Measurements from ENCODE around the gene VSIG10. TPM values are rescaled to one million over a fixed set of nuclear protein-coding genes. Genes with fewer than 3 reads are reported as not detected.
A peak's percentile ranks its signal among the peaks of the same experiment; 100 is the strongest.

Gene VSIG10
- total and polyA plus RNA-seq, 2 of the 13 experiments (the other 11 are each of a cell fraction or from before 2014, with no cell fraction given): 25.6 to 42.5 TPM

DNA sequence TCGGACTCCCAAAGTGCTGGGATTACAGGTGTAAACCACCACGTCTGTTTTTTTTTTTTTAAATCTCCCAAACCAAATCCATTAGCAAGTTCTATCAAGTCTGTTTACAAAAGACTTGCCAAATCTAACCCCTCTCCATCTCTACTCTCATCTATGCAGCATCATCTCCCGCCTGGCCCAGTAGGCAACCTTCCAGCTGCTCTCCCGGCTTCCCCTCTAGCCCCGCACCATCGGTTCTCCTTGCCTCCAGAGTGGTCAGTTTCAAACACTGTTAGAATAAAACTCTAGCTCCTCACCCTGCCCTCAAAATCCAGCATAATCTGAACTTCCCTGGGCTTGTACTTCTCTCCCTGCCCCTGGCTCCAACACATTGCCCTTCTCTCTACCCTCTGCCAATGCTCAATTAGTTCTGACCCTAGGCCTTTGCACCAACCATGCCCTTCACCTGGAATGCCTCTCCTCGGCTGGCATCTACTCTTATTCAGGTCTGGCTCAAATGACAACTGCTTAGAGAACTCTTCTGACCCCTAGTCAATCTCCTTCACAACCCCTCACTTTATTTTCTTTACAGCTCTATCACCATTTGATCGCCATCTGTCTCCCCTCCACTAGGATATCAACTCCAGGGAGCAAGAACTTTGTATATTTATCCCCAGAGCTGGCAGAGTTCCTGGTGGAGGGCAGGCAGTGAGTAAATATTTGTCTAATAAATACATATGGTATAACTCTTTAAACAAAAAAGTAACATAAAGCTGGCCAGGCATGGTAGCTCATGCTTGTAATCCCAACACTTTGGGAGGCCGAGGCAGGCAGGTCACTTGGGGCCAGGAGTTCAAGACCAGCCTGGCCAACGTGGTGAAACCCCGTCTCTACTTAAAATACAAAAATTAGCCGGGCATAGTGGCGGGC is 47.7 kb downstream of the VSIG10 start (continued):
- TF ChIP-seq, protein P1, sequence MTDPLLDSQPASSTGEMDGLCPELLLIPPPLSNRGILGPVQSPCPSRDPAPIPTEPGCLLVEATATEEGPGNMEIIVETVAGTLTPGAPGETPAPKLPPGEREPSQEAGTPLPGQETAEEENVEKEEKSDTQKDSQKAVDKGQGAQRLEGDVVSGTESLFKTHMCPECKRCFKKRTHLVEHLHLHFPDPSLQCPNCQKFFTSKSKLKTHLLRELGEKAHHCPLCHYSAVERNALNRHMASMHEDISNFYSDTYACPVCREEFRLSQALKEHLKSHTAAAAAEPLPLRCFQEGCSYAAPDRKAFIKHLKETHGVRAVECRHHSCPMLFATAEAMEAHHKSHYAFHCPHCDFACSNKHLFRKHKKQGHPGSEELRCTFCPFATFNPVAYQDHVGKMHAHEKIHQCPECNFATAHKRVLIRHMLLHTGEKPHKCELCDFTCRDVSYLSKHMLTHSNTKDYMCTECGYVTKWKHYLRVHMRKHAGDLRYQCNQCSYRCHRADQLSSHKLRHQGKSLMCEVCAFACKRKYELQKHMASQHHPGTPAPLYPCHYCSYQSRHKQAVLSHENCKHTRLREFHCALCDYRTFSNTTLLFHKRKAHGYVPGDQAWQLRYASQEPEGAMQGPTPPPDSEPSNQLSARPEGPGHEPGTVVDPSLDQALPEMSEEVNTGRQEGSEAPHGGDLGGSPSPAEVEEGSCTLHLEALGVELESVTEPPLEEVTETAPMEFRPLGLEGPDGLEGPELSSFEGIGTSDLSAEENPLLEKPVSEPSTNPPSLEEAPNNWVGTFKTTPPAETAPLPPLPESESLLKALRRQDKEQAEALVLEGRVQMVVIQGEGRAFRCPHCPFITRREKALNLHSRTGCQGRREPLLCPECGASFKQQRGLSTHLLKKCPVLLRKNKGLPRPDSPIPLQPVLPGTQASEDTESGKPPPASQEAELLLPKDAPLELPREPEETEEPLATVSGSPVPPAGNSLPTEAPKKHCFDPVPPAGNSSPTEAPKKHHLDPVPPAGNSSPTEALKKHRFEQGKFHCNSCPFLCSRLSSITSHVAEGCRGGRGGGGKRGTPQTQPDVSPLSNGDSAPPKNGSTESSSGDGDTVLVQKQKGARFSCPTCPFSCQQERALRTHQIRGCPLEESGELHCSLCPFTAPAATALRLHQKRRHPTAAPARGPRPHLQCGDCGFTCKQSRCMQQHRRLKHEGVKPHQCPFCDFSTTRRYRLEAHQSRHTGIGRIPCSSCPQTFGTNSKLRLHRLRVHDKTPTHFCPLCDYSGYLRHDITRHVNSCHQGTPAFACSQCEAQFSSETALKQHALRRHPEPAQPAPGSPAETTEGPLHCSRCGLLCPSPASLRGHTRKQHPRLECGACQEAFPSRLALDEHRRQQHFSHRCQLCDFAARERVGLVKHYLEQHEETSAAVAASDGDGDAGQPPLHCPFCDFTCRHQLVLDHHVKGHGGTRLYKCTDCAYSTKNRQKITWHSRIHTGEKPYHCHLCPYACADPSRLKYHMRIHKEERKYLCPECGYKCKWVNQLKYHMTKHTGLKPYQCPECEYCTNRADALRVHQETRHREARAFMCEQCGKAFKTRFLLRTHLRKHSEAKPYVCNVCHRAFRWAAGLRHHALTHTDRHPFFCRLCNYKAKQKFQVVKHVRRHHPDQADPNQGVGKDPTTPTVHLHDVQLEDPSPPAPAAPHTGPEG (CRISPR knock-in tag; IDR thresholded peaks at IDR 0.05): 0 out of 2 replicates have a peak, but pooled peaks have one; percentile 30
- TF ChIP-seq AHR (CRISPR knock-in tag; IDR thresholded peaks at IDR 0.05) (no peak), ESRRA (CRISPR knock-in tag; IDR thresholded peaks at IDR 0.05; ENCODE audit: low read depth) (no peak), RFXAP (CRISPR knock-in tag; IDR thresholded peaks at IDR 0.05; ENCODE audit: borderline replicate concordance) (no peak), ZNF333 (CRISPR knock-in tag; IDR thresholded peaks at IDR 0.05; ENCODE audit: borderline replicate concordance) (no peak), ETS1 (CRISPR knock-in tag; IDR thresholded peaks at IDR 0.05) (no peak), ZNF121 (CRISPR knock-in tag; IDR thresholded peaks at IDR 0.05) (0 out of 2 replicates have a peak, but pooled peaks have one; percentile 13), ZNF776 (CRISPR knock-in tag; IDR thresholded peaks at IDR 0.05) (no peak), PHF5A (CRISPR knock-in tag; IDR thresholded peaks at IDR 0.05; ENCODE audit: low read depth, unreplicated experiment) (no peak), ZNF644 (CRISPR knock-in tag; IDR thresholded peaks at IDR 0.05; ENCODE audit: low read depth) (peak; percentile 90), CREM (IDR thresholded peaks at IDR 0.05) (0 out of 2 replicates have a peak, but pooled peaks have one; percentile 27), CREM (CRISPR knock-in tag; IDR thresholded peaks at IDR 0.05) (no peak), ZNF235 (CRISPR knock-in tag; IDR thresholded peaks at IDR 0.05; ENCODE audit: borderline replicate concordance) (no peak), CREB1 (IDR thresholded peaks at IDR 0.05) (no peak), CREB1 (CRISPR knock-in tag; IDR thresholded peaks at IDR 0.05) (no peak), FIP1L1 (IDR thresholded peaks at IDR 0.05; ENCODE audit: borderline replicate concordance, insufficient read depth, low read depth, low read length) (no peak), ZSCAN25 (CRISPR knock-in tag; IDR thresholded peaks at IDR 0.05) (no peak)
- TF ChIP-seq, protein P2, sequence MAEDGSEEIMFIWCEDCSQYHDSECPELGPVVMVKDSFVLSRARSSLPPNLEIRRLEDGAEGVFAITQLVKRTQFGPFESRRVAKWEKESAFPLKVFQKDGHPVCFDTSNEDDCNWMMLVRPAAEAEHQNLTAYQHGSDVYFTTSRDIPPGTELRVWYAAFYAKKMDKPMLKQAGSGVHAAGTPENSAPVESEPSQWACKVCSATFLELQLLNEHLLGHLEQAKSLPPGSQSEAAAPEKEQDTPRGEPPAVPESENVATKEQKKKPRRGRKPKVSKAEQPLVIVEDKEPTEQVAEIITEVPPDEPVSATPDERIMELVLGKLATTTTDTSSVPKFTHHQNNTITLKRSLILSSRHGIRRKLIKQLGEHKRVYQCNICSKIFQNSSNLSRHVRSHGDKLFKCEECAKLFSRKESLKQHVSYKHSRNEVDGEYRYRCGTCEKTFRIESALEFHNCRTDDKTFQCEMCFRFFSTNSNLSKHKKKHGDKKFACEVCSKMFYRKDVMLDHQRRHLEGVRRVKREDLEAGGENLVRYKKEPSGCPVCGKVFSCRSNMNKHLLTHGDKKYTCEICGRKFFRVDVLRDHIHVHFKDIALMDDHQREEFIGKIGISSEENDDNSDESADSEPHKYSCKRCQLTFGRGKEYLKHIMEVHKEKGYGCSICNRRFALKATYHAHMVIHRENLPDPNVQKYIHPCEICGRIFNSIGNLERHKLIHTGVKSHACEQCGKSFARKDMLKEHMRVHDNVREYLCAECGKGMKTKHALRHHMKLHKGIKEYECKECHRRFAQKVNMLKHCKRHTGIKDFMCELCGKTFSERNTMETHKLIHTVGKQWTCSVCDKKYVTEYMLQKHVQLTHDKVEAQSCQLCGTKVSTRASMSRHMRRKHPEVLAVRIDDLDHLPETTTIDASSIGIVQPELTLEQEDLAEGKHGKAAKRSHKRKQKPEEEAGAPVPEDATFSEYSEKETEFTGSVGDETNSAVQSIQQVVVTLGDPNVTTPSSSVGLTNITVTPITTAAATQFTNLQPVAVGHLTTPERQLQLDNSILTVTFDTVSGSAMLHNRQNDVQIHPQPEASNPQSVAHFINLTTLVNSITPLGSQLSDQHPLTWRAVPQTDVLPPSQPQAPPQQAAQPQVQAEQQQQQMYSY (CRISPR knock-in tag; IDR thresholded peaks at IDR 0.05): no peak
